ENCODE results near the gene GCAT. TPM values are rescaled to one million over a fixed set of nuclear protein-coding genes. Genes with fewer than 3 reads are reported as not detected.
A peak's percentile ranks its signal among the peaks of the same experiment; 100 is the strongest.

Gene GCAT
- total RNA-seq, 1 donor from 2014 or later = 25.5 TPM

GRCh38 chr22:37806409-37807333 lies 1.1 kb upstream of the GCAT start:
- peaks cover 39% of the 10 kb centered on the region for H3K4me1 Mint-ChIP-seq (ENCODE audit: low read depth)
- H3K27me3 Mint-ChIP-seq (ENCODE audit: low read depth) = peaks cover 30% of the 10 kb centered on the region
- H3K9me3 Mint-ChIP-seq = no peaks in the 10 kb centered on the region
- no peak for DNase-seq (ENCODE audit: low spot score)
- peaks cover 3% of the 10 kb centered on the region for H3K36me3 Mint-ChIP-seq (ENCODE audit: low read depth)
- H3K27ac Mint-ChIP-seq = peak overlapping the region; percentile 25
- H3K4me3 Mint-ChIP-seq (ENCODE audit: low read depth) = peak overlapping the region; percentile 77
- intact Hi-C loops (cut with micrococcal nuclease) = loop anchor here (5.0 to 10.0 kb wide), 4 partner anchors 36 to 199 kb away; partner anchors contain the start of genes ANKRD54, GGA1 and LGALS1

- intact Hi-C loops (cut with micrococcal nuclease) = loop anchor here (5.0 to 10.0 kb wide), 4 partner anchors 34 to 201 kb away; partner anchors contain the start of genes ANKRD54, GGA1 and LGALS1
- Mint-ChIP-seq H3K4me3 (ENCODE audit: low read depth) (peak overlapping the region; percentile 77), H3K4me1 (ENCODE audit: low read depth) (peaks cover 30% of the 10 kb centered on the region), H3K27ac (no peak overlapping the region), H3K36me3 (ENCODE audit: low read depth) (peaks cover 3% of the 10 kb centered on the region), H3K9me3 (no peaks in the 10 kb centered on the region), H3K27me3 (ENCODE audit: low read depth) (peaks cover 20% of the 10 kb centered on the region)
- no peak for DNase-seq (ENCODE audit: low spot score)
Measured at GRCh38 chr22:37808294-37808657, 542 bp downstream of the GCAT start.

- peaks cover 6% of the 10 kb centered on the region for H3K36me3 Mint-ChIP-seq (ENCODE audit: low read depth)
- H3K9me3 Mint-ChIP-seq = no peaks in the 10 kb centered on the region
- intact Hi-C loops (cut with micrococcal nuclease) = loop anchor here (5.0 to 10.0 kb wide), 4 partner anchors 32 to 203 kb away; partner anchors contain the start of genes ANKRD54, GGA1 and LGALS1
- peak overlapping the region; percentile 60 for H3K4me3 Mint-ChIP-seq (ENCODE audit: low read depth)
- H3K27ac Mint-ChIP-seq = no peak overlapping the region
- no peak for DNase-seq (ENCODE audit: low spot score)
- H3K27me3 Mint-ChIP-seq (ENCODE audit: low read depth) = peaks cover 12% of the 10 kb centered on the region
- peaks cover 23% of the 10 kb centered on the region for H3K4me1 Mint-ChIP-seq (ENCODE audit: low read depth)
Measured at GRCh38 chr22:37809672-37810333, 2.1 kb downstream of the GCAT start.

GRCh38 chr22:37811867-37812266 lies 4.1 kb downstream of the GCAT start:
- intact Hi-C loops (cut with micrococcal nuclease) = no loop called here
- Mint-ChIP-seq H3K9me3 (no peaks in the 10 kb centered on the region), H3K4me1 (ENCODE audit: low read depth) (peaks cover 10% of the 10 kb centered on the region), H3K27me3 (ENCODE audit: low read depth) (peaks cover 4% of the 10 kb centered on the region), H3K27ac (no peak overlapping the region), H3K36me3 (ENCODE audit: low read depth) (peaks cover 15% of the 10 kb centered on the region), H3K4me3 (ENCODE audit: low read depth) (no peak overlapping the region)
- no peak for DNase-seq (ENCODE audit: low spot score)

- H3K27ac Mint-ChIP-seq = no peak overlapping the region
- H3K9me3 Mint-ChIP-seq = no peaks in the 10 kb centered on the region
- H3K4me3 Mint-ChIP-seq (ENCODE audit: low read depth) = no peak overlapping the region
- DNase-seq (ENCODE audit: low spot score) = no peak
- H3K27me3 Mint-ChIP-seq (ENCODE audit: low read depth) = no peaks in the 10 kb centered on the region
- peaks cover 11% of the 10 kb centered on the region for H3K4me1 Mint-ChIP-seq (ENCODE audit: low read depth)
- H3K36me3 Mint-ChIP-seq (ENCODE audit: low read depth) = peaks cover 19% of the 10 kb centered on the region
- intact Hi-C loops (cut with micrococcal nuclease) = no loop called here
Measured at GRCh38 chr22:37812869-37813678, 5.3 kb downstream of the GCAT start.

- intact Hi-C loops (cut with micrococcal nuclease) = no loop called here
- peaks cover 16% of the 10 kb centered on the region for H3K36me3 Mint-ChIP-seq (ENCODE audit: low read depth)
- H3K4me3 Mint-ChIP-seq (ENCODE audit: low read depth) = no peak overlapping the region
- peaks cover 11% of the 10 kb centered on the region for H3K4me1 Mint-ChIP-seq (ENCODE audit: low read depth)
- peaks cover 12% of the 10 kb centered on the region for H3K27me3 Mint-ChIP-seq (ENCODE audit: low read depth)
- H3K27ac Mint-ChIP-seq = no peak overlapping the region
- no peaks in the 10 kb centered on the region for H3K9me3 Mint-ChIP-seq
- no peak for DNase-seq (ENCODE audit: low spot score)
Measured at GRCh38 chr22:37815593-37815992, 7.9 kb downstream of the GCAT start.

GRCh38 chr22:37816543-37817180 lies 8.9 kb downstream of the GCAT start:
- no peaks in the 10 kb centered on the region for H3K9me3 Mint-ChIP-seq
- peaks cover 16% of the 10 kb centered on the region for H3K36me3 Mint-ChIP-seq (ENCODE audit: low read depth)
- DNase-seq (ENCODE audit: low spot score) = no peak
- peaks cover 17% of the 10 kb centered on the region for H3K27me3 Mint-ChIP-seq (ENCODE audit: low read depth)
- no peak overlapping the region for H3K27ac Mint-ChIP-seq
- intact Hi-C loops (cut with micrococcal nuclease) = loop anchor here (1.0 to 2.0 kb wide), 2 partner anchors 28 to 47 kb away; partner anchors contain the start of gene ANKRD54
- peaks cover 11% of the 10 kb centered on the region for H3K4me1 Mint-ChIP-seq (ENCODE audit: low read depth)
- H3K4me3 Mint-ChIP-seq (ENCODE audit: low read depth) = no peak overlapping the region

- intact Hi-C loops (cut with micrococcal nuclease) = loop anchor here (1.0 to 2.0 kb wide), 2 partner anchors 27 to 45 kb away; partner anchors contain the start of gene ANKRD54
- peak; percentile 73 for DNase-seq (ENCODE audit: low spot score)
- Mint-ChIP-seq H3K27me3 (ENCODE audit: low read depth) (peaks cover 22% of the 10 kb centered on the region), H3K36me3 (ENCODE audit: low read depth) (peaks cover 16% of the 10 kb centered on the region), H3K4me1 (ENCODE audit: low read depth) (peaks cover 11% of the 10 kb centered on the region), H3K4me3 (ENCODE audit: low read depth) (no peak overlapping the region), H3K9me3 (no peaks in the 10 kb centered on the region), H3K27ac (no peak overlapping the region)
Measured at GRCh38 chr22:37817705-37818408, 10.1 kb downstream of the GCAT start.

- H3K9me3 Mint-ChIP-seq = no peaks in the 10 kb centered on the region
- intact Hi-C loops (cut with micrococcal nuclease) = no loop called here
- H3K4me1 Mint-ChIP-seq (ENCODE audit: low read depth) = peaks cover 11% of the 10 kb centered on the region
- H3K27me3 Mint-ChIP-seq (ENCODE audit: low read depth) = peaks cover 29% of the 10 kb centered on the region
- peaks cover 13% of the 10 kb centered on the region for H3K36me3 Mint-ChIP-seq (ENCODE audit: low read depth)
- peak overlapping the region; percentile 51 for H3K4me3 Mint-ChIP-seq (ENCODE audit: low read depth)
- peak; percentile 68 for DNase-seq (ENCODE audit: low spot score)
- no peak overlapping the region for H3K27ac Mint-ChIP-seq
Measured at GRCh38 chr22:37818409-37819104, 10.8 kb downstream of the GCAT start.

- Mint-ChIP-seq H3K36me3 (ENCODE audit: low read depth) (peaks cover 13% of the 10 kb centered on the region), H3K4me3 (ENCODE audit: low read depth) (peak overlapping the region; percentile 51), H3K27me3 (ENCODE audit: low read depth) (peaks cover 30% of the 10 kb centered on the region), H3K9me3 (no peaks in the 10 kb centered on the region), H3K27ac (no peak overlapping the region), H3K4me1 (ENCODE audit: low read depth) (peaks cover 11% of the 10 kb centered on the region)
- intact Hi-C loops (cut with micrococcal nuclease) = no loop called here
- no peak for DNase-seq (ENCODE audit: low spot score)
Measured at GRCh38 chr22:37819105-37819433, 11.3 kb downstream of the GCAT start.

- Mint-ChIP-seq H3K4me1 (ENCODE audit: low read depth) (peaks cover 13% of the 10 kb centered on the region), H3K4me3 (ENCODE audit: low read depth) (no peak overlapping the region), H3K36me3 (ENCODE audit: low read depth) (peaks cover 13% of the 10 kb centered on the region), H3K27ac (no peak overlapping the region), H3K27me3 (ENCODE audit: low read depth) (peaks cover 32% of the 10 kb centered on the region), H3K9me3 (no peaks in the 10 kb centered on the region)
- DNase-seq (ENCODE audit: low spot score) = no peak
- intact Hi-C loops (cut with micrococcal nuclease) = no loop called here
Measured at GRCh38 chr22:37820350-37820749, 12.6 kb downstream of the GCAT start.
